OCI-M1 (cell line): ENCODE data around the gene DBN1.

Experiments
- DNase-seq: peaks from one replicate; lab custom pipeline; 2025; lab: John Stamatoyannopoulos, UW

Gene DBN1

GRCh38 chr5:177504086-177505056 lies 30.9 kb upstream of the DBN1 start:
- DNase-seq = no peak

- no peak for DNase-seq
Observed at GRCh38 chr5:177503351-177504085, 30.1 kb upstream of the DBN1 start.

- DNase-seq = no peak
Observed at GRCh38 chr5:177502886-177503285, 29.5 kb upstream of the DBN1 start.

- no peak for DNase-seq
Observed at GRCh38 chr5:177501874-177502678, 28.6 kb upstream of the DBN1 start.

- peak; percentile 88 for DNase-seq
Observed at GRCh38 chr5:177500685-177501522, 27.5 kb upstream of the DBN1 start.

GRCh38 chr5:177499842-177500241 lies 26.4 kb upstream of the DBN1 start:
- DNase-seq = no peak

GRCh38 chr5:177498013-177498787 lies 24.8 kb upstream of the DBN1 start:
- DNase-seq = peak; percentile 57

- peak; percentile 99 for DNase-seq
Observed at GRCh38 chr5:177497292-177498012, 24.0 kb upstream of the DBN1 start, which contains the start of gene PDLIM7. TSS of gene PDLIM7 (minus strand) at chr5:177497604. CDS start at chr5:177496512, 1,092 bp downstream.

- peak; percentile 90 for DNase-seq
Observed at GRCh38 chr5:177496727-177497291, 23.4 kb upstream of the DBN1 start.

- peak; percentile 62 for DNase-seq
Observed at GRCh38 chr5:177496070-177496726, 22.8 kb upstream of the DBN1 start.

- peak; percentile 69 for DNase-seq
Observed at GRCh38 chr5:177495243-177496060, 22.0 kb upstream of the DBN1 start.

GRCh38 chr5:177494346-177495195 lies 21.1 kb upstream of the DBN1 start:
- peak; percentile 68 for DNase-seq

GRCh38 chr5:177493795-177494345 lies 20.4 kb upstream of the DBN1 start:
- DNase-seq = no peak

- DNase-seq = no peak
Observed at GRCh38 chr5:177492841-177493240, 19.4 kb upstream of the DBN1 start.

- DNase-seq = no peak
Observed at GRCh38 chr5:177491983-177492746, 18.7 kb upstream of the DBN1 start.

- DNase-seq = peak; percentile 84
Observed at GRCh38 chr5:177491429-177491945, 18.1 kb upstream of the DBN1 start.
